IMR-90 (cell line): ENCODE data around the gene NTRK2. TPM values are rescaled to one million over a fixed set of nuclear protein-coding genes. Genes with fewer than 3 reads are reported as not detected.

Experiments
- ATAC-seq: fragments of 200-7000 bp; cut with Tn5 transposase; 2 replicates; pipeline ENCODE4 v1.9.1; 2020; ENCODE audit warnings: low read depth, mild to moderate bottlenecking, moderate library complexity
- BruUV-seq: library from RNA; stranded (reverse); fragments of 400-500 nt; replicated peaks from 2 replicates; lab custom pipeline; 2021; lab: Mats Ljungman, UMichigan
- CTCF ChIA-PET: fragments of 300-600 bp; formaldehyde crosslinking; extraction: SDS; loops from one replicate; lab custom pipeline; 2021; ENCODE audit warnings: antibody characterized with exemption; lab: Yijun Ruan, JAX
- POLR2A ChIA-PET: fragments of 300-600 bp; sonication (Branson Sonifier 250); formaldehyde crosslinking; loops from one replicate; lab custom pipeline; 2022; ENCODE audit warnings: antibody characterized with exemption; ENCODE audit not compliant: unreplicated experiment; lab: Charles Lee
- DNase-seq: peaks from one replicate; pipeline ENCODE4 v3.0.0; 2013
- H2AFZ ChIP-seq: replicated peaks from 2 replicates; pipeline ENCODE3; 2013; ENCODE audit warnings: low read length, mild to moderate bottlenecking; ENCODE audit not compliant: poor library complexity
- H2AK5ac ChIP-seq: 2 replicates; pipeline ENCODE4 v1.6.1; 2013; ENCODE audit warnings: low read depth, low read length, inconsistent platforms
- H2AK9ac ChIP-seq: replicated peaks from 2 replicates; pipeline ENCODE3; 2013; ENCODE audit warnings: mild to moderate bottlenecking, low read depth, low read length, moderate library complexity; ENCODE audit not compliant: poor library complexity
- H2BK120ac ChIP-seq: 2 replicates; pipeline ENCODE4 v1.6.1; 2013; ENCODE audit warnings: low read depth, low read length, inconsistent platforms
- H2BK15ac ChIP-seq: 3 replicates; pipeline ENCODE4 v1.6.1; 2013; ENCODE audit warnings: low read depth, low read length, inconsistent platforms
- H2BK20ac ChIP-seq: 2 replicates; pipeline ENCODE4 v1.6.1; 2013; ENCODE audit warnings: low read depth, mild to moderate bottlenecking, inconsistent platforms, low read length, moderate library complexity
- H2BK5ac ChIP-seq: 2 replicates; pipeline ENCODE4 v1.6.1; 2013; ENCODE audit warnings: mild to moderate bottlenecking, low read depth, low read length, inconsistent platforms; ENCODE audit not compliant: poor library complexity, severe bottlenecking
- H3K14ac ChIP-seq: replicated peaks from 2 replicates; pipeline ENCODE4 v1.6.1; 2013; ENCODE audit warnings: low read depth, low read length, inconsistent platforms
- H3K18ac ChIP-seq: 2 replicates; pipeline ENCODE4 v1.6.1; 2013; ENCODE audit warnings: low read depth, low read length, control low read depth
- H3K23ac ChIP-seq: 2 replicates; pipeline ENCODE4 v1.6.1; 2013; ENCODE audit warnings: low read depth, low read length, inconsistent platforms
- H3K27ac ChIP-seq: 2 replicates; pipeline ENCODE4 v1.5.1; 2013; ENCODE audit warnings: mild to moderate bottlenecking, control low read depth, low read length; ENCODE audit not compliant: insufficient read depth
- H3K27me3 ChIP-seq: 2 replicates; pipeline ENCODE4 v1.6.1; 2013; ENCODE audit warnings: low read length; ENCODE audit not compliant: control insufficient read depth, insufficient read depth
- H3K36me3 ChIP-seq: 2 replicates; pipeline ENCODE4 v1.6.1; 2013; ENCODE audit warnings: low read length, mixed read lengths; ENCODE audit not compliant: control insufficient read depth, insufficient read depth
- H3K4ac ChIP-seq: 2 replicates; pipeline ENCODE4 v1.6.1; 2013; ENCODE audit warnings: low read depth, low read length, inconsistent platforms
- H3K4me1 ChIP-seq: 2 replicates; pipeline ENCODE4 v1.6.1; 2013; ENCODE audit warnings: low read length, mixed read lengths; ENCODE audit not compliant: control insufficient read depth, insufficient read depth
- H3K4me2 ChIP-seq: 2 replicates; pipeline ENCODE4 v1.6.1; 2013; ENCODE audit warnings: low read depth, mild to moderate bottlenecking, control low read depth, low read length, moderate library complexity
- H3K4me3 ChIP-seq: 2 replicates; pipeline ENCODE4 v1.5.1; 2013; ENCODE audit warnings: low read depth, mild to moderate bottlenecking, control low read depth, low read length, moderate library complexity; ENCODE audit not compliant: insufficient read depth
- H3K56ac ChIP-seq: 2 replicates; pipeline ENCODE4 v1.6.1; 2013; ENCODE audit warnings: low read length, inconsistent platforms; ENCODE audit not compliant: insufficient read depth; ENCODE audit errors: extremely low read depth
- H3K79me1 ChIP-seq, 2 experiments: 2 replicates each; pipeline ENCODE4 v1.6.1; 2013; ENCODE audit warnings: low read length in 2 of 2, inconsistent platforms in 1 of 2, low read depth in 1 of 2
- H3K9ac ChIP-seq: 2 replicates; pipeline ENCODE4 v1.6.1; 2013; ENCODE audit warnings: low read depth, low read length, control low read depth
- H3K9me1 ChIP-seq: 2 replicates; pipeline ENCODE4 v1.6.1; 2013; ENCODE audit warnings: low read length, inconsistent platforms; ENCODE audit not compliant: insufficient read depth
- H3K9me3 ChIP-seq: 2 replicates; pipeline ENCODE4 v1.6.1; 2013; ENCODE audit warnings: low read length; ENCODE audit not compliant: control insufficient read depth, insufficient read depth
- H4K20me1 ChIP-seq: 2 replicates; pipeline ENCODE4 v1.6.1; 2013; ENCODE audit warnings: low read length, inconsistent platforms; ENCODE audit not compliant: insufficient read depth
- H4K5ac ChIP-seq: 2 replicates; pipeline ENCODE4 v1.6.1; 2013; ENCODE audit warnings: mild to moderate bottlenecking, low read depth, low read length, control low read depth
- H4K8ac ChIP-seq, 2 experiments: 2 replicates each; pipeline ENCODE4 v1.6.1; 2013; ENCODE audit warnings: low read depth in 2 of 2, low read length in 2 of 2, control low read depth in 1 of 2, inconsistent platforms in 1 of 2
- H4K91ac ChIP-seq: 2 replicates; pipeline ENCODE4 v1.6.1; 2013; ENCODE audit warnings: low read depth, low read length, inconsistent platforms; ENCODE audit not compliant: insufficient read depth
- BHLHE40 ChIP-seq: fragments of 150-350 bp; IDR thresholded peaks from 2 replicates; pipeline ENCODE4 v1.6.1; 2016; ENCODE audit warnings: mild to moderate bottlenecking, low read depth, low read length
- CEBPB ChIP-seq: IDR thresholded peaks from 2 replicates; pipeline ENCODE4 v1.6.1; 2012; ENCODE audit warnings: low read depth, low read length, improper control_type of control experiment
- CHD1 ChIP-seq: IDR thresholded peaks from 2 replicates; pipeline ENCODE4 v1.6.1; 2012; ENCODE audit warnings: low read depth, low read length, improper control_type of control experiment
- CTCF ChIP-seq: conservative IDR thresholded peaks from 2 replicates; pipeline ENCODE4 v1.5.1; 2012; ENCODE audit warnings: mild to moderate bottlenecking, low read depth, low read length, improper control_type of control experiment
- ELK1 ChIP-seq: fragments of 150-350 bp; IDR thresholded peaks from 2 replicates; pipeline ENCODE4 v1.6.1; 2016; ENCODE audit warnings: low read depth, mild to moderate bottlenecking, low read length, moderate library complexity, borderline replicate concordance
- FOS ChIP-seq: fragments of 150-350 bp; IDR thresholded peaks from 2 replicates; pipeline ENCODE4 v1.6.1; 2016; ENCODE audit warnings: low read depth, low read length
- MAFK ChIP-seq: IDR thresholded peaks from 2 replicates; pipeline ENCODE4 v1.6.1; 2012; ENCODE audit warnings: low read depth, low read length, improper control_type of control experiment
- MAZ ChIP-seq: IDR thresholded peaks from 2 replicates; pipeline ENCODE4 v1.6.1; 2012; ENCODE audit warnings: low read depth, mild to moderate bottlenecking, low read length, improper control_type of control experiment, moderate library complexity, borderline replicate concordance
- MXI1 ChIP-seq: IDR thresholded peaks from 2 replicates; pipeline ENCODE4 v1.6.1; 2012; ENCODE audit warnings: low read depth, mild to moderate bottlenecking, low read length, moderate library complexity, borderline replicate concordance
- NFE2L2 ChIP-seq: fragments of 150-350 bp; IDR thresholded peaks from 2 replicates; pipeline ENCODE4 v1.6.1; 2016; ENCODE audit warnings: low read depth, mild to moderate bottlenecking, low read length
- POLR2A ChIP-seq: IDR thresholded peaks from 2 replicates; pipeline ENCODE4 v1.6.1; 2012; ENCODE audit warnings: mild to moderate bottlenecking, low read depth, low read length
- RAD21 ChIP-seq: IDR thresholded peaks from 2 replicates; pipeline ENCODE4 v1.6.1; 2012; ENCODE audit warnings: low read length, improper control_type of control experiment
- RCOR1 ChIP-seq: IDR thresholded peaks from 2 replicates; pipeline ENCODE4 v1.6.1; 2012; ENCODE audit warnings: mild to moderate bottlenecking, low read length, improper control_type of control experiment; ENCODE audit not compliant: insufficient replicate concordance
- RFX5 ChIP-seq: IDR thresholded peaks from 2 replicates; pipeline ENCODE4 v1.8.0; 2012; ENCODE audit warnings: low read depth, mild to moderate bottlenecking, low read length, moderate library complexity
- SMC3 ChIP-seq: fragments of 150-350 bp; IDR thresholded peaks from 2 replicates; pipeline ENCODE4 v1.6.1; 2016; ENCODE audit warnings: low read depth, mild to moderate bottlenecking, antibody characterized with exemption, low read length, moderate library complexity
- USF2 ChIP-seq: fragments of 150-350 bp; IDR thresholded peaks from 2 replicates; pipeline ENCODE4 v1.6.1; 2017; ENCODE audit warnings: mild to moderate bottlenecking, antibody characterized with exemption, low read length, low read depth
- WGBS, 2 experiments: methylation state at CpG; one replicate each; pipeline versions ENCODE4 v1.1.5 to v1.1.7; 2013; ENCODE audit warnings: missing lambda C conversion rate in 2 of 2; ENCODE audit not compliant: insufficient read length in 1 of 2; ENCODE audit errors: extremely low coverage in 2 of 2; 5-methylcytosine and 5-hydroxymethylcytosine counted together
- dilution Hi-C: fragments of 300-500 bp; cut with HindIII; formaldehyde crosslinking; loops from one replicate; pipeline ENCODE4 v1.14.3; 2018; ENCODE audit warnings: low sequenced_read_pairs; ENCODE audit not compliant: unreplicated experiment
- in situ Hi-C: fragments of 300-500 bp; cut with MboI; formaldehyde crosslinking; loops from 3 replicates; pipeline ENCODE4 v1.14.3; 2019; ENCODE audit warnings: low sequenced_read_pairs, inconsistent platforms, mixed read lengths
- intact Hi-C: fragments of 100-400 bp; cut with micrococcal nuclease; formaldehyde crosslinking; loops from 2 replicates; pipeline ENCODE4 v1.10.0; 2022
- polyA plus RNA-seq, 3 experiments: library from polyadenylated mRNA; depleted of rRNA; stranded (reverse); fragments of >200 nt; gene quantifications; 2 replicates each; pipeline ENCODE4 v1.2.3, GENCODE V29; 2012; ENCODE audit warnings: low replicate concordance in 1 of 3
- total RNA-seq: library from RNA; depleted of rRNA; stranded (reverse); fragments of >200 nt; gene quantifications from 2 replicates; pipeline ENCODE4 v1.2.3, GENCODE V29; 2012

Gene NTRK2
- total and polyA plus RNA-seq, 2 of the 4 experiments (the other 2 are of a cell fraction), result under 0.01 to 0.02 TPM

GRCh38 chr9:84788803-84789462 is 119.4 kb downstream of the NTRK2 start:
- ChIA-PET POLR2A (no interaction called here), CTCF (no interaction called here)
- Histone ChIP-seq H3K27ac (no peak overlapping the region), H2BK20ac (no peak overlapping the region), H3K4ac (no peak overlapping the region), H3K9me1 (no peaks in the 10 kb centered on the region), H3K27me3 (no peaks in the 10 kb centered on the region), H3K79me1 (no peaks in the 10 kb centered on the region), H3K9ac (no peak overlapping the region), H4K20me1 (no peaks in the 10 kb centered on the region), H3K14ac (no peak overlapping the region), H3K9me3 (peaks cover 5% of the 10 kb centered on the region), H4K5ac (no peak overlapping the region), H2BK5ac (no peak overlapping the region), H2BK120ac (no peak overlapping the region), H3K4me1 (no peaks in the 10 kb centered on the region), H4K91ac (no peak overlapping the region), H2AFZ (no peak overlapping the region), H3K36me3 (no peaks in the 10 kb centered on the region), H2BK15ac (no peak overlapping the region), H3K23ac (no peak overlapping the region), H3K56ac (no peak overlapping the region), H2AK5ac (no peak overlapping the region), H3K4me3 (no peak overlapping the region), H2AK9ac (no peak overlapping the region), H3K4me2 (no peak overlapping the region), H3K18ac (no peak overlapping the region), H4K8ac (no peak overlapping the region)
- no TSS peak for BruUV-seq
- TF ChIP-seq FOS (no peak), MAFK (no peak), BHLHE40 (no peak), CHD1 (no peak), MAZ (no peak), USF2 (no peak), ELK1 (no peak), SMC3 (no peak), NFE2L2 (no peak), RFX5 (no peak), MXI1 (no peak), CTCF (no peak), POLR2A (no peak), CEBPB (no peak), RAD21 (no peak), RCOR1 (no peak)
- intact Hi-C loops, result no loop called here
- no peak for ATAC-seq
- WGBS, 2 experiments, result no CpG with 5 or more reads among the region's 5 CpGs
- in situ Hi-C loops, result no loop called here
- no peak for DNase-seq
- dilution Hi-C loops, result no loop called here
